GM18873 (cell line): Measurements from ENCODE around the gene RAC3.

Source experiments
- ATAC-seq: cut with Tn5 transposase; IDR thresholded peaks from one replicate; pipeline ENCODE4 v1.9.1; 2021; ENCODE audit warnings: mild to moderate bottlenecking, moderate library complexity, moderate number of reproducible peaks; ENCODE audit not compliant: unreplicated experiment, low FRiP score

The RAC3 gene

GRCh38 chr17:82065193-82065637 lies 33.7 kb downstream of the RAC3 start:
- ATAC-seq: no peak

GRCh38 chr17:82065638-82066303 lies 34.3 kb downstream of the RAC3 start, which contains the start of gene DUS1L:
DUS1L (minus strand) TSS chr17:82065804; CDS start chr17:82065059, 745 bp downstream.
- no peak for ATAC-seq

GRCh38 chr17:82070611-82071010 lies 39.1 kb downstream of the RAC3 start:
- no peak for ATAC-seq

- no peak for ATAC-seq
These were observed 41.3 kb downstream of the RAC3 start for GRCh38 chr17:82072827-82073226.

- ATAC-seq: no peak
These were observed 42.0 kb downstream of the RAC3 start for GRCh38 chr17:82073446-82073845.

- ATAC-seq: no peak
These were observed 44.7 kb downstream of the RAC3 start for GRCh38 chr17:82076018-82076784.

GRCh38 chr17:82076785-82077591 lies 45.5 kb downstream of the RAC3 start:
- no peak for ATAC-seq

- ATAC-seq: no peak
These were observed 46.3 kb downstream of the RAC3 start for GRCh38 chr17:82077617-82078358.

- ATAC-seq: no peak
These were observed 47.0 kb downstream of the RAC3 start for GRCh38 chr17:82078433-82078832.

- no peak for ATAC-seq
These were observed 47.7 kb downstream of the RAC3 start for GRCh38 chr17:82079001-82079677.

GRCh38 chr17:82080048-82080788 lies 48.7 kb downstream of the RAC3 start:
- ATAC-seq: no peak

GRCh38 chr17:82080789-82081464 lies 49.4 kb downstream of the RAC3 start:
- ATAC-seq: no peak

GRCh38 chr17:82081546-82081945 lies 50.1 kb downstream of the RAC3 start:
- no peak for ATAC-seq

GRCh38 chr17:82081966-82082365 lies 50.5 kb downstream of the RAC3 start:
- no peak for ATAC-seq

- no peak for ATAC-seq
These were observed 51.0 kb downstream of the RAC3 start for GRCh38 chr17:82082456-82082855.

GRCh38 chr17:82083009-82083408 lies 51.5 kb downstream of the RAC3 start:
- ATAC-seq: no peak
